ENCODE results near the gene F2R. TPM values are rescaled to one million over a fixed set of nuclear protein-coding genes. Genes with fewer than 3 reads are reported as not detected.
"Not testable (repeated sequence)": the region's sequence is repeated elsewhere in the genome, so short reads cannot be mapped to it uniquely, and the experiment has no call there.

Gene F2R
- total RNA-seq, 3 donors from 2014 or later (not counting 1 experiment from before 2014, with no cell fraction given), result 43.2 to 53.9 (median 50.1) TPM

DNA sequence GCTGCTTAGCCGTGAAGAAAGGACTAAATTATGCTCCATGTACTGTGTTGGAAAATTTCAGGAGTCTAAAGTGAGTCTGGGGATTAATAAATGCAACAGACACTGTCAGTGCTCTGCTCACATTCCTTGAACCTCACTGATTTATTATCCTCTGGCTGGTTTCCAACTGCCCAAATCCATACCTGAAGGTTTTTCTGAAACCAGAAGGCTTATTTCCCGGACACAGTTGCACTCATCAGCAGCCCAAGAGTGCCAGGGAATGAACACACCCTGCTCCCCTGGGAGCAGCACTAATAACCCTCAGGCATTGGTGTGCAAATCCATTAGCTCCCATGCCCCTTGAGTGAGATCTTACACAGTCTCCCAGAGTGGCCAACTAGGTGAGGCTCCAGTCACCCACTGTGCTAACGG, 38.7 kb downstream of the F2R start:
- no peaks in the 10 kb centered on the region for H3K36me3 ChIP-seq (ENCODE audit: control insufficient read depth, insufficient read depth, low read length)
- 85% methylated on average over 3 of the region's 3 CpGs for WGBS (ENCODE audit: insufficient coverage)
- Mint-ChIP-seq H3K4me3 (no peak overlapping the region), H3K27ac (no peak overlapping the region), H3K4me1 (peaks cover 7 to 11% of the 10 kb centered on the region in 2 donors), H3K9me3 (no peaks in the 10 kb centered on the region), H3K27me3 (ENCODE audit: low read depth in 2 of 2) (no peaks in the 10 kb centered on the region), H3K36me3 (no peaks in the 10 kb centered on the region)
- TF ChIP-seq CTCF (IDR thresholded peaks at IDR 0.05), result no peak
- DNase-seq (no peak), ATAC-seq (no peak)
- intact Hi-C loops (cut with micrococcal nuclease), result no loop called here
- H3K9me3 ChIP-seq (ENCODE audit: control insufficient read depth, insufficient read depth, low read length), result no peaks in the 10 kb centered on the region
- H3K4me1 ChIP-seq (ENCODE audit: control insufficient read depth, insufficient read depth, low read length), result no peaks in the 10 kb centered on the region
- H3K27ac ChIP-seq (ENCODE audit: low read length), result no peak overlapping the region
- H3K4me3 ChIP-seq (ENCODE audit: low read length), result no peak overlapping the region
- H3K27me3 ChIP-seq (ENCODE audit: control insufficient read depth, insufficient read depth, low read length), result no peaks in the 10 kb centered on the region

- Histone ChIP-seq H3K4me3 (ENCODE audit: low read length) (no peak overlapping the region), H3K36me3 (ENCODE audit: control insufficient read depth, insufficient read depth, low read length) (no peaks in the 10 kb centered on the region), H3K27ac (ENCODE audit: low read length) (no peak overlapping the region), H3K9me3 (ENCODE audit: control insufficient read depth, insufficient read depth, low read length) (no peaks in the 10 kb centered on the region), H3K27me3 (ENCODE audit: control insufficient read depth, insufficient read depth, low read length) (no peaks in the 10 kb centered on the region), H3K4me1 (ENCODE audit: control insufficient read depth, insufficient read depth, low read length) (no peaks in the 10 kb centered on the region)
- TF ChIP-seq CTCF (IDR thresholded peaks at IDR 0.05), result no peak
- no peaks in the 10 kb centered on the region for H3K27me3 Mint-ChIP-seq (ENCODE audit: low read depth in 2 of 2)
- no peak for DNase-seq
- intact Hi-C loops (cut with micrococcal nuclease), result no loop called here
- 97% methylated on average over 11 of the region's 11 CpGs for WGBS (ENCODE audit: insufficient coverage)
- no peak overlapping the region for H3K4me3 Mint-ChIP-seq
- ATAC-seq, result no peak
- H3K27ac Mint-ChIP-seq, result no peak overlapping the region
- no peaks in the 10 kb centered on the region for H3K36me3 Mint-ChIP-seq
- peaks cover 18 to 22% of the 10 kb centered on the region in 2 donors for H3K4me1 Mint-ChIP-seq
- H3K9me3 Mint-ChIP-seq, result no peaks in the 10 kb centered on the region
These were observed 40.1 kb downstream of the F2R start for GRCh38 chr5:76755779-76756637.

DNA sequence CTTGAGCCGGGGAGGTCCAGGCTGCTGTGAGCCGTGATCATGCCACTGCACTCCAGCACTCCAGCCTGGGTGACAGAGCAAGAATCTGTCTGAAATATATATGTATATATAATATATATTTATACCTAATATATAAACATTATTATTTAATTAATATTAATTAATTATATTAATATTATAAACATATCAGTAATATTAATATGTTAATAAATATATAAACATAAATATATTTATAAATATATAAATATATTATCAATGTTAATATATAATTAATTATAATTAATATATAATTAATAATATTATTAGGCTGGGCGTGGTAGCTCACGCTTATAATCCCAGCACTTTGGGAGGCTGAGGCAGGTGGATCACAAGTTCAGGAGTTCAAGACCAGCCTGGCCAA, 41.1 kb downstream of the F2R start:
- WGBS (ENCODE audit: insufficient coverage), result 98% methylated on average over 4 of the region's 4 CpGs
- intact Hi-C loops (cut with micrococcal nuclease), result no loop called here
- TF ChIP-seq CTCF (IDR thresholded peaks at IDR 0.05), result no peak
- Histone ChIP-seq H3K27me3 (ENCODE audit: control insufficient read depth, insufficient read depth, low read length) (no peaks in the 10 kb centered on the region), H3K4me1 (ENCODE audit: control insufficient read depth, insufficient read depth, low read length) (peaks cover 5% of the 10 kb centered on the region), H3K4me3 (ENCODE audit: low read length) (no peak overlapping the region), H3K9me3 (ENCODE audit: control insufficient read depth, insufficient read depth, low read length) (no peaks in the 10 kb centered on the region), H3K36me3 (ENCODE audit: control insufficient read depth, insufficient read depth, low read length) (no peaks in the 10 kb centered on the region), H3K27ac (ENCODE audit: low read length) (no peak overlapping the region)
- no peaks in the 10 kb centered on the region for H3K9me3 Mint-ChIP-seq
- H3K4me3 Mint-ChIP-seq, result no peak overlapping the region
- H3K27me3 Mint-ChIP-seq (ENCODE audit: low read depth in 2 of 2), result no peaks in the 10 kb centered on the region
- H3K36me3 Mint-ChIP-seq, result no peaks in the 10 kb centered on the region
- H3K4me1 Mint-ChIP-seq, result peaks cover 28 to 32% of the 10 kb centered on the region in 2 donors
- H3K27ac Mint-ChIP-seq, result no peak overlapping the region
- DNase-seq, result no peak
- ATAC-seq, result no peak

DNA sequence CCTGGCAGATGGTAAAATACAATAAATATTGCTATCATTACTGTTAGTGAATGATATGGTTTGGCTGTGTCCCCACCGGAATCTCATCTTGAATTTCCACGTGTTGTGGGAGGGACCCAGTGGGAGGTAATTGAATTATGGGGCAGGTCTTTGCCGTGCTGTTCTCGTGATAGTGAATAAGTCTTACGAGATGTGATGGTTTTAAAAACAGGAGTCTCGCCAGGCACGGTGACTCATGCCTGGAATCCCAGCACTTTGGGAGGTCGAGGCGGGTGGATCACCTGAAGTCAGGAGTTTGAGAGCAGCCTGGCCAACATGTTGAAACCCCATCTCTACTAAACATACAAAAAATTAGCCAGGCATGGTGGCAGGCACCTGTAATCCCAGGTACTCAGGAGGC, 45.2 kb downstream of the F2R start:
- Mint-ChIP-seq H3K4me1 (peaks cover 54 to 55% of the 10 kb centered on the region in 2 donors), H3K27ac (peak overlapping the region; percentile 92 to 95), H3K36me3 (peaks cover 14% of the 10 kb centered on the region)
- H3K27ac ChIP-seq (ENCODE audit: low read length); ATAC-seq; H3K4me3 Mint-ChIP-seq; DNase-seq; H3K36me3 ChIP-seq (ENCODE audit: control insufficient read depth, insufficient read depth, low read length); H3K27me3 Mint-ChIP-seq (ENCODE audit: low read depth in 2 of 2); H3K9me3 Mint-ChIP-seq; H3K4me3 ChIP-seq (ENCODE audit: low read length); intact Hi-C loops (cut with micrococcal nuclease); H3K9me3 ChIP-seq (ENCODE audit: control insufficient read depth, insufficient read depth, low read length); H3K27me3 ChIP-seq (ENCODE audit: control insufficient read depth, insufficient read depth, low read length): not testable (repeated sequence)
- 94% methylated on average over 9 of the region's 9 CpGs for WGBS (ENCODE audit: insufficient coverage)
- peaks cover 24% of the 10 kb centered on the region for H3K4me1 ChIP-seq (ENCODE audit: control insufficient read depth, insufficient read depth, low read length)
